Measurements from ENCODE around the gene CCBE1. TPM values are rescaled to one million over a fixed set of nuclear protein-coding genes. Genes with fewer than 3 reads are reported as not detected.

The CCBE1 gene
- total RNA-seq, 1 donor: 35.3 TPM

GRCh38 chr18:59501920-59502273 is 195.3 kb downstream of the CCBE1 start:
- TF ChIP-seq CTCF (IDR thresholded peaks at IDR 0.05; ENCODE audit: insufficient read depth, low read length): no peak
- no peak for DNase-seq (ENCODE audit: low read depth)
- H3K4me3 ChIP-seq (ENCODE audit: low read depth, low read length): no peak overlapping the region

GRCh38 chr18:59500765-59501164 is 196.5 kb downstream of the CCBE1 start:
- H3K4me3 ChIP-seq (ENCODE audit: low read depth, low read length): no peak overlapping the region
- no peak for DNase-seq (ENCODE audit: low read depth)
- no peak for TF ChIP-seq CTCF (IDR thresholded peaks at IDR 0.05; ENCODE audit: insufficient read depth, low read length)

- peak; percentile 57 for DNase-seq (ENCODE audit: low read depth)
Measured at GRCh38 chr18:59498506-59499086, 198.6 kb downstream of the CCBE1 start.

GRCh38 chr18:59492756-59493421 is 204.3 kb downstream of the CCBE1 start:
- no peak for TF ChIP-seq CTCF (IDR thresholded peaks at IDR 0.05; ENCODE audit: insufficient read depth, low read length)
- no peak overlapping the region for H3K4me3 ChIP-seq (ENCODE audit: low read depth, low read length)
- DNase-seq (ENCODE audit: low read depth): no peak

More at GRCh38 chr18:59498506-59499086, 198.6 kb downstream of the CCBE1 start:
- no peak for TF ChIP-seq CTCF (IDR thresholded peaks at IDR 0.05; ENCODE audit: insufficient read depth, low read length)
- no peak overlapping the region for H3K4me3 ChIP-seq (ENCODE audit: low read depth, low read length)

- H3K4me3 ChIP-seq (ENCODE audit: low read depth, low read length): no peak overlapping the region
- DNase-seq (ENCODE audit: low read depth): no peak
- TF ChIP-seq CTCF (IDR thresholded peaks at IDR 0.05; ENCODE audit: insufficient read depth, low read length): no peak
Measured at GRCh38 chr18:59488899-59489298, 208.3 kb downstream of the CCBE1 start.

- TF ChIP-seq CTCF (IDR thresholded peaks at IDR 0.05; ENCODE audit: insufficient read depth, low read length): no peak
- no peak overlapping the region for H3K4me3 ChIP-seq (ENCODE audit: low read depth, low read length)
- DNase-seq (ENCODE audit: low read depth): no peak
Measured at GRCh38 chr18:59485382-59485781, 211.8 kb downstream of the CCBE1 start.

Data from fibroblast of the aortic adventitia (primary cell).